Body of pancreas (tissue), 4 donors: ENCODE data around the gene ASTN2. TPM values are rescaled to one million over a fixed set of nuclear protein-coding genes. Genes with fewer than 3 reads are reported as not detected.

Experiments used
- ATAC-seq: fragments of 150-250 bp; one replicate; pipeline ENCODE4 v1.9.1; 2016
- DNase-seq, 4 donors: peaks; one replicate each; pipeline ENCODE4 v3.0.0-alpha.2; 2019
- H3K27ac ChIP-seq, 4 donors: fragments of 200-600 bp; sonication (generic); 1 replicate in 3 of 4; 2 replicates in 1 of 4; pipeline versions ENCODE4 v1.5.1 to v1.6.1; 2016 to 2019; ENCODE audit warnings: mild to moderate bottlenecking in 1 of 4, mixed read lengths in 1 of 4, moderate library complexity in 1 of 4
- H3K27me3 ChIP-seq, 2 donors: fragments of 200-600 bp; sonication (generic); one replicate each; pipeline ENCODE4 v1.6.0; 2016; ENCODE audit warnings: mild to moderate bottlenecking in 1 of 2
- H3K36me3 ChIP-seq, 2 donors: fragments of 200-600 bp; sonication (generic); replicated peaks in 1 of 2; 2 replicates each; pipeline ENCODE4 v1.5.1; 2016; ENCODE audit warnings: low read depth in 2 of 2; ENCODE audit not compliant: insufficient read depth in 1 of 2
- H3K4me1 ChIP-seq: fragments of 200-600 bp; sonication (generic); one replicate; pipeline ENCODE4 v1.6.0; 2016
- H3K4me3 ChIP-seq, 2 donors: fragments of 200-600 bp; sonication (generic); 1 replicate in 1 of 2; 2 replicates in 1 of 2; pipeline ENCODE4 v1.5.1; 2016 to 2019
- H3K9me3 ChIP-seq, 3 donors: fragments of 200-600 bp; sonication (generic); 1 replicate in 2 of 3; 2 replicates in 1 of 3; pipeline ENCODE4 v1.5.1; 2016
- CTCF ChIP-seq, 7 experiments: fragments of 450-650 bp in 4 of 7; fragments of 200-600 bp in 3 of 7; sonication (generic) in 3 of 7; IDR thresholded peaks; one replicate each; pipeline ENCODE4 v1.5.1; 2016 to 2019; ENCODE audit warnings: antibody characterized with exemption in 7 of 7
- POLR2A ChIP-seq, 3 donors: fragments of 450-650 bp; IDR thresholded peaks; one replicate each; pipeline ENCODE4 v1.6.1; 2016; ENCODE audit warnings: antibody characterized with exemption in 3 of 3, mild to moderate bottlenecking in 2 of 3
- WGBS, 2 donors: methylation state at CpG; one replicate each; pipeline ENCODE4 v1.1.5; 2017; 5-methylcytosine and 5-hydroxymethylcytosine counted together
- intact Hi-C: fragments of 100-400 bp; cut with DNase I; formaldehyde crosslinking; loops from one replicate; pipeline ENCODE4 v1.15.1; 2023
- total RNA-seq, 2 donors: library from RNA; depleted of rRNA; stranded (reverse); fragments of >200 nt; gene quantifications; one replicate each; pipeline ENCODE4 v1.1.0, GENCODE V29; 2016

Gene ASTN2
- total RNA-seq, 2 donors from 2014 or later = 8.2 to 9.6 TPM

- Histone ChIP-seq H3K27ac (no peak overlapping the region), H3K27me3 (no peaks in the 10 kb centered on the region), H3K4me1 (no peaks in the 10 kb centered on the region), H3K36me3 (no peaks in the 10 kb centered on the region), H3K4me3 (no peak overlapping the region), H3K9me3 (no peaks in the 10 kb centered on the region)
- ATAC-seq (no peak), DNase-seq (no peak)
- intact Hi-C loops = no loop called here
- TF ChIP-seq CTCF (IDR thresholded peaks at IDR 0.05) (no peak), POLR2A (IDR thresholded peaks at IDR 0.05) (no peak)
- 80 to 84% methylated on average over 8 of the region's 8 CpGs for WGBS, 2 donors
These were observed 931.0 kb downstream of the ASTN2 start for GRCh38 chr9:116483622-116484491.

DNA sequence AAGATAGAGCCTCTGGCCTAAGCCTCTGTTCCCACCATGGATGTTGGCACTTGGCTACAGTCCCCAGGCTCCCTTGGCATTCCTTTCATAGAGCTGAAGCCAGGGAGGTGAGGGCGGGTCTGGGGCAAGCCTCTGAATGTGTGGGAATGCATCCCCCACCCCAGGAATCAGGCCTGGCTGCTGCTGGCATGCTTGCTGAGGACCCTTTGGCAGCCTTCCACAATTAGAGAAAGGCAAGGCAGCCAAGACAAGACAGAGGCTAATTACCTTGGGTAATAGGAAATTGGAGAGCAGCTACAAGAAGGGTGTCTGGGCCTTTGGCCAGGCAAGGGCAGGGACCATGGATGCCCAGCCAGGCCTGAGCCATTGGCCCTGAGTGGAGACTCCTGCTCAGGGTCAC lies 932.1 kb downstream of the ASTN2 start:
- ATAC-seq = no peak
- Histone ChIP-seq H3K27me3 (no peaks in the 10 kb centered on the region), H3K9me3 (no peaks in the 10 kb centered on the region), H3K27ac (no peak overlapping the region), H3K36me3 (no peaks in the 10 kb centered on the region), H3K4me3 (no peak overlapping the region), H3K4me1 (no peaks in the 10 kb centered on the region)
- intact Hi-C loops = no loop called here
- 69 to 100% methylated on average over 1 of the region's 1 CpG for WGBS, 2 donors
- peak in 1 of 4 donors; percentile 27 for DNase-seq
- TF ChIP-seq POLR2A (IDR thresholded peaks at IDR 0.05) (no peak), CTCF (IDR thresholded peaks at IDR 0.05) (no peak)

- Histone ChIP-seq H3K27ac (no peak overlapping the region), H3K36me3 (no peaks in the 10 kb centered on the region), H3K4me1 (no peaks in the 10 kb centered on the region), H3K9me3 (no peaks in the 10 kb centered on the region), H3K27me3 (no peaks in the 10 kb centered on the region), H3K4me3 (no peak overlapping the region)
- ATAC-seq (no peak), DNase-seq (no peak)
- TF ChIP-seq POLR2A (IDR thresholded peaks at IDR 0.05) (no peak), CTCF (IDR thresholded peaks at IDR 0.05) (no peak)
- 89 to 94% methylated on average over 4 of the region's 4 CpGs for WGBS, 2 donors
- intact Hi-C loops = no loop called here
These were observed 934.2 kb downstream of the ASTN2 start for GRCh38 chr9:116480700-116481099.

GRCh38 chr9:116479967-116480366 lies 934.9 kb downstream of the ASTN2 start:
- intact Hi-C loops = no loop called here
- no peaks in the 10 kb centered on the region for H3K36me3 ChIP-seq
- TF ChIP-seq POLR2A (IDR thresholded peaks at IDR 0.05) = no peak
- no peak for TF ChIP-seq CTCF (IDR thresholded peaks at IDR 0.05)

GRCh38 chr9:116479056-116479544 lies 935.8 kb downstream of the ASTN2 start:
- 80 to 81% methylated on average over 1 of the region's 1 CpG for WGBS, 2 donors
- ATAC-seq = no peak

More at GRCh38 chr9:116479967-116480366, 934.9 kb downstream of the ASTN2 start:
- Histone ChIP-seq H3K27me3 (no peaks in the 10 kb centered on the region), H3K9me3 (no peaks in the 10 kb centered on the region), H3K27ac (no peak overlapping the region), H3K4me1 (no peaks in the 10 kb centered on the region), H3K4me3 (no peak overlapping the region)
- DNase-seq (no peak), ATAC-seq (no peak)

More at GRCh38 chr9:116479056-116479544, 935.8 kb downstream of the ASTN2 start:
- DNase-seq = no peak
- H3K4me3 ChIP-seq = no peak overlapping the region
- H3K36me3 ChIP-seq = no peaks in the 10 kb centered on the region
- no peaks in the 10 kb centered on the region for H3K27me3 ChIP-seq
- TF ChIP-seq CTCF (IDR thresholded peaks at IDR 0.05) = no peak
- TF ChIP-seq POLR2A (IDR thresholded peaks at IDR 0.05) = no peak
- no peak overlapping the region for H3K27ac ChIP-seq
- no peaks in the 10 kb centered on the region for H3K4me1 ChIP-seq
- intact Hi-C loops = no loop called here
- no peaks in the 10 kb centered on the region for H3K9me3 ChIP-seq
